K562 (cell line): Measurements from ENCODE around the gene TBC1D5. TPM values are rescaled to one million over a fixed set of nuclear protein-coding genes. Genes with fewer than 3 reads are reported as not detected.
A peak's percentile ranks its signal among the peaks of the same experiment; 100 is the strongest.

ENCODE experiments used
- ATAC-seq: fragments of 200-7000 bp; cut with Tn5 transposase; 3 replicates; pipeline ENCODE4 v1.9.1; 2020; ENCODE audit warnings: moderate library complexity
- BruUV-seq: library from RNA; stranded (reverse); fragments of 400-500 nt; replicated peaks from 2 replicates; lab custom pipeline; 2021; lab: Mats Ljungman, UMichigan
- CTCF ChIA-PET: fragments of 300-600 bp; formaldehyde crosslinking; extraction: SDS; loops from one replicate; lab custom pipeline; 2021; ENCODE audit warnings: low intra/inter-chr PET ratio; lab: Yijun Ruan, JAX
- POLR2A ChIA-PET: fragments of 300-600, 350-650 bp; sonication (Branson Sonifier 250); formaldehyde crosslinking; extraction: SDS; loops from one replicate; lab custom pipeline; 2021; ENCODE audit warnings: antibody characterized with exemption, inconsistent platforms; lab: Yijun Ruan, JAX
- DNase-seq, 4 experiments: peaks; one replicate each; pipeline versions ENCODE4 v3.0.0 to v3.0.0-alpha.2; 2011 to 2018; ENCODE audit warnings: low spot score in 3 of 4, mixed read lengths in 3 of 4; ENCODE audit errors: extremely low read depth in 1 of 4
- FAIRE-seq: peaks from 2 replicates; lab custom pipeline; 2011; peaks lifted over from hg19 to GRCh38; lab: Jason Lieb, UNC
- H2AFZ ChIP-seq: 2 replicates; pipeline ENCODE4 v1.6.0; 2011; ENCODE audit warnings: low read depth, low read length, control low read depth, inconsistent platforms
- H3K27ac ChIP-seq: fragments of 200-600 bp; 3 replicates; pipeline ENCODE4 v1.8.0; 2011; ENCODE audit warnings: low read depth, mild to moderate bottlenecking, control low read depth, inconsistent platforms, low read length, moderate library complexity, mixed read lengths; ENCODE audit errors: extremely low read depth
- H3K27me3 ChIP-seq, 2 experiments: fragments of 300-600 bp in 1 of 2; 2 replicates in 1 of 2; 3 replicates in 1 of 2; pipeline versions ENCODE4 v1.6.0 to v1.8.0; 2011; ENCODE audit warnings: inconsistent platforms in 2 of 2, low read length in 2 of 2, mild to moderate bottlenecking in 1 of 2, mixed read lengths in 1 of 2, moderate library complexity in 1 of 2; ENCODE audit not compliant: control insufficient read depth in 2 of 2, insufficient read depth in 2 of 2
- H3K36me3 ChIP-seq: fragments of 300-600 bp; 3 replicates; pipeline ENCODE4 v1.8.0; 2011; ENCODE audit warnings: mild to moderate bottlenecking, low read length, inconsistent platforms; ENCODE audit not compliant: control insufficient read depth, insufficient read depth
- H3K4me1 ChIP-seq, 2 experiments: fragments of 200-600 bp in 1 of 2; replicated peaks in 1 of 2; 2 replicates in 1 of 2; 3 replicates in 1 of 2; pipeline versions ENCODE4 v1.5.1 to v1.8.0; 2011; ENCODE audit warnings: inconsistent platforms in 2 of 2, low read length in 2 of 2, mild to moderate bottlenecking in 1 of 2, mixed read lengths in 1 of 2, moderate library complexity in 1 of 2; ENCODE audit not compliant: control insufficient read depth in 2 of 2, insufficient read depth in 2 of 2
- H3K4me2 ChIP-seq: 2 replicates; pipeline ENCODE4 v1.6.1; 2011; ENCODE audit warnings: low read length, control low read depth, inconsistent platforms, mixed read lengths; ENCODE audit not compliant: insufficient read depth
- H3K4me3 ChIP-seq: fragments of 200-600 bp; sonication (generic), shearing (Covaris generic); 2 replicates; pipeline ENCODE4 v1.5.1; 2016; ENCODE audit warnings: control low read depth, inconsistent platforms
- H3K79me2 ChIP-seq: fragments of 200-600 bp; 3 replicates; pipeline ENCODE4 v1.8.0; 2011; ENCODE audit warnings: low read length, inconsistent platforms; ENCODE audit not compliant: control insufficient read depth, insufficient read depth
- H3K9ac ChIP-seq, 2 experiments: 2 replicates each; pipeline versions ENCODE4 v1.6.0 to v1.6.1; 2011; ENCODE audit warnings: low read depth in 2 of 2, low read length in 2 of 2, control low read depth in 1 of 2, inconsistent platforms in 1 of 2, mild to moderate bottlenecking in 1 of 2, mixed read lengths in 1 of 2; ENCODE audit not compliant: insufficient read depth in 1 of 2
- H3K9me1 ChIP-seq: one replicate; pipeline ENCODE4 v1.6.0; 2011; ENCODE audit warnings: inconsistent platforms, mild to moderate bottlenecking, low read length, moderate library complexity; ENCODE audit not compliant: control insufficient read depth, insufficient read depth
- H3K9me3 ChIP-seq: replicated peaks from 2 replicates; pipeline ENCODE4 v1.5.1; 2011; ENCODE audit warnings: low read depth, low read length, inconsistent platforms; ENCODE audit not compliant: control insufficient read depth, insufficient read depth
- H4K20me1 ChIP-seq: replicated peaks from 2 replicates; pipeline ENCODE4 v1.6.1; 2011; ENCODE audit warnings: low read length, inconsistent platforms, mixed read lengths; ENCODE audit not compliant: control insufficient read depth, insufficient read depth
- HNRNPUL1 ChIP-seq: fragments of 200-400 bp; formaldehyde crosslinking; IDR thresholded peaks from 2 replicates; pipeline ENCODE4 v1.6.1; 2017; ENCODE audit warnings: low read length
- KDM1A ChIP-seq, 2 experiments: fragments of 450-650 bp; IDR thresholded peaks; 2 replicates each; pipeline ENCODE4 v1.6.1; 2016; ENCODE audit warnings: mild to moderate bottlenecking in 2 of 2
- PHF21A ChIP-seq: fragments of 450-650 bp; IDR thresholded peaks from 2 replicates; pipeline ENCODE4 v1.6.1; 2017; ENCODE audit warnings: low read depth, borderline replicate concordance
- RBM25 ChIP-seq: fragments of 200-400 bp; formaldehyde crosslinking; IDR thresholded peaks from 2 replicates; pipeline ENCODE4 v1.6.1; 2018; ENCODE audit warnings: low read length, low read depth, moderate library complexity; ENCODE audit not compliant: severe bottlenecking
- TEAD2 ChIP-seq: fragments of 450-650 bp; IDR thresholded peaks from 2 replicates; pipeline ENCODE4 v1.6.1; 2016; ENCODE audit warnings: missing genetic modification characterization, control low read depth, missing compliant biosample characterization
- XRCC3 ChIP-seq: fragments of 450-650 bp; IDR thresholded peaks from 2 replicates; pipeline ENCODE4 v1.6.1; 2017; ENCODE audit warnings: mild to moderate bottlenecking, moderate library complexity
- ZNF212 ChIP-seq: fragments of 450-650 bp; formaldehyde crosslinking; IDR thresholded peaks from 2 replicates; pipeline ENCODE4 v1.4.0; 2020; ENCODE audit warnings: mild to moderate bottlenecking
- WGBS: fragments of 100-300 bp; shearing (Covaris generic); methylation state at CpG from one replicate; pipeline ENCODE4 v1.1.6; 2016; ENCODE audit warnings: low coverage, mixed read lengths; ENCODE audit not compliant: insufficient coverage; ENCODE audit errors: missing lambda C conversion rate; 5-methylcytosine and 5-hydroxymethylcytosine counted together
- in situ Hi-C: fragments of 300-500 bp; cut with MboI; formaldehyde crosslinking; loops from 4 replicates; pipeline ENCODE4 v1.15.0; 2018; ENCODE audit warnings: inconsistent platforms, mixed read lengths
- intact Hi-C: fragments of 100-400 bp; cut with micrococcal nuclease; formaldehyde crosslinking; loops from 2 replicates; pipeline ENCODE4 v1.14.2; 2022
- polyA plus RNA-seq, 8 experiments: library from polyadenylated mRNA; depleted of rRNA in 4 of 8; stranded (reverse) in 5 of 8; unstranded in 3 of 8; fragments of >200 nt; fragmentation: Nextera tagmentation in 2 of 8; fragmentation: Illumina TruSeq in 1 of 8; extraction: Ambion mirVana in 2 of 8; extraction: Trizol in 1 of 8; gene quantifications; 2 replicates each; pipeline versions ENCODE4 v1.2.1 to v1.2.3, GENCODE V29; 2011 to 2014; ENCODE audit warnings: inconsistent platforms in 1 of 8, missing spikeins in 1 of 8
- total RNA-seq, 7 experiments: library from RNA; depleted of rRNA in 6 of 7; stranded (reverse); fragments of >200 nt in 6 of 7; fragmentation: Illumina TruSeq in 2 of 7; extraction: Trizol in 2 of 7; gene quantifications; 2 replicates each; pipeline versions ENCODE4 v1.2.1 to v1.2.3, GENCODE V29; 2011 to 2021; ENCODE audit warnings: low replicate concordance in 1 of 7
- TF ChIP-seq, protein P1 (sequence below): fragments of 450-650 bp; IDR thresholded peaks from 2 replicates; pipeline ENCODE4 v1.6.1; 2017; ENCODE audit warnings: antibody characterized with exemption

TBC1D5 gene
- total and polyA plus RNA-seq, 9 of the 15 experiments (the other 6 are each of a cell fraction or from before 2014, with no cell fraction given): 2.9 to 38.1 (median 25.6) TPM

DNA sequence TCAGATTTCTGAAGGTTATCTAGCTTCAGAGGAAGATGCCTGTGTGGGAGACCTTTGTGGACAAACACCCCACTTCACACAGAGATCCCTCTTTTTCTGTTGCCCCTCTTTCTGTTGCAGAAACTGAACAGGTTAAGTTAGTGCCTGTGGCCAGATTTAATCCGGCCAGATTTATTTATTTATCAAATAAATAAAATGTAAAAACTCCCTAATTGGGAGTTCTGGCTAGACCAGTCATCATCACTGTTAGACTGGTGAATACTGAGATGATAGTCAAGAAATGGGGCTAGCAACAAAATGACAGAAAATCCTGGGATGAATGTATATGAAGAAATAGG lies 1.2 kb upstream of the TBC1D5 start:
- Histone ChIP-seq H3K9me3 (no peaks in the 10 kb centered on the region), H3K9me1 (no peaks in the 10 kb centered on the region), H3K36me3 (no peaks in the 10 kb centered on the region), H2AFZ (peak overlapping the region; percentile 93), H3K27me3 (no peaks in the 10 kb centered on the region), H3K27ac (peak overlapping the region; percentile 93; the same call in 2 of the 3 replicates), H3K4me3 (peak overlapping the region; percentile 70; the same call in 1 of the 2 replicates), H4K20me1 (no peaks in the 10 kb centered on the region), H3K4me2 (peak overlapping the region; percentile 93), H3K9ac (peak overlapping the region in 1 of 2 experiments; percentile 90; a peak in 2 of 4 replicates), H3K79me2 (peaks cover 35% of the 10 kb centered on the region), H3K4me1 (peaks cover 22 to 36% of the 10 kb centered on the region in 2 experiments; a peak in 4 of 5 replicates)
- TF ChIP-seq TEAD2 (tag) (no peak), RBM25 (no peak), HNRNPUL1 (no peak), PHF21A (peak; percentile 89; the same call in 1 of the 2 replicates), KDM1A (IDR thresholded peaks at IDR 0.05) (peak; percentile 65 to 79), ZNF212 (no peak), XRCC3 (no peak)
- TF ChIP-seq, protein P1, sequence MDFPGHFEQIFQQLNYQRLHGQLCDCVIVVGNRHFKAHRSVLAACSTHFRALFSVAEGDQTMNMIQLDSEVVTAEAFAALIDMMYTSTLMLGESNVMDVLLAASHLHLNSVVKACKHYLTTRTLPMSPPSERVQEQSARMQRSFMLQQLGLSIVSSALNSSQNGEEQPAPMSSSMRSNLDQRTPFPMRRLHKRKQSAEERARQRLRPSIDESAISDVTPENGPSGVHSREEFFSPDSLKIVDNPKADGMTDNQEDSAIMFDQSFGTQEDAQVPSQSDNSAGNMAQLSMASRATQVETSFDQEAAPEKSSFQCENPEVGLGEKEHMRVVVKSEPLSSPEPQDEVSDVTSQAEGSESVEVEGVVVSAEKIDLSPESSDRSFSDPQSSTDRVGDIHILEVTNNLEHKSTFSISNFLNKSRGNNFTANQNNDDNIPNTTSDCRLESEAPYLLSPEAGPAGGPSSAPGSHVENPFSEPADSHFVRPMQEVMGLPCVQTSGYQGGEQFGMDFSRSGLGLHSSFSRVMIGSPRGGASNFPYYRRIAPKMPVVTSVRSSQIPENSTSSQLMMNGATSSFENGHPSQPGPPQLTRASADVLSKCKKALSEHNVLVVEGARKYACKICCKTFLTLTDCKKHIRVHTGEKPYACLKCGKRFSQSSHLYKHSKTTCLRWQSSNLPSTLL: no peak
- POLR2A ChIA-PET: interaction anchor here (0.9 to 1.7 kb wide), 2 partner anchors 9 to 22 kb away, joined by 3 to 17 read pairs; no protein-coding TSS in a partner anchor
- no TSS peak for BruUV-seq
- intact Hi-C loops (loop anchor here (2.0 to 5.0 kb wide), 4 partner anchors 27 to 301 kb away; no protein-coding TSS in a partner anchor), in situ Hi-C loops (no loop called here)
- ATAC-seq (no peak), DNase-seq (no peak), FAIRE-seq (no peak)
- CTCF ChIA-PET: interaction anchor here (0.5 kb wide), 1 partner anchor 191 kb away, joined by 3 read pairs; no protein-coding TSS in a partner anchor
- 46% methylated on average over 1 of the region's 1 CpG for WGBS
